Pancreas (tissue), 10 donors: ENCODE results near the gene PSME1. TPM values are rescaled to one million over a fixed set of nuclear protein-coding genes. Genes with fewer than 3 reads are reported as not detected.
A peak's percentile ranks its signal among the peaks of the same experiment; 100 is the strongest.

Source experiments
- ATAC-seq, 4 donors: fragments of 200-7000 bp; cut with Tn5 transposase; one replicate each; pipeline versions ENCODE4 v1.8.0 to v1.9.1; 2020; ENCODE audit warnings: mild to moderate bottlenecking in 4 of 4, moderate library complexity in 4 of 4
- DNase-seq, 6 donors: peaks; one replicate each; pipeline ENCODE4 v3.0.0-alpha.2; 2020
- FAIRE-seq: peaks from 2 replicates; lab custom pipeline; 2012; peaks lifted over from hg19 to GRCh38; lab: Jason Lieb, UNC
- H3K27ac ChIP-seq, 4 donors: fragments of 200-600 bp; sonication (generic); 1 replicate in 3 of 4; 2 replicates in 1 of 4; pipeline versions ENCODE4 v1.5.0 to v1.8.0; 2020
- H3K27me3 ChIP-seq, 4 donors: fragments of 200-600 bp; one replicate each; pipeline ENCODE4 v1.8.0; 2021
- H3K36me3 ChIP-seq, 3 donors: fragments of 200-600 bp; sonication (generic) in 1 of 3; one replicate each; pipeline versions ENCODE4 v1.5.0 to v1.8.0; 2020 to 2021
- H3K4me1 ChIP-seq, 3 donors: fragments of 200-600 bp; one replicate each; pipeline ENCODE4 v1.8.0; 2021
- H3K4me3 ChIP-seq, 4 donors: fragments of 200-600 bp; sonication (generic) in 2 of 4; one replicate each; pipeline versions ENCODE4 v1.5.0 to v1.8.0; 2020 to 2021
- H3K9me3 ChIP-seq, 4 donors: fragments of 200-600 bp; one replicate each; pipeline ENCODE4 v1.8.0; 2021
- CTCF ChIP-seq, 4 donors: fragments of 200-600 bp; sonication (generic) in 3 of 4; IDR thresholded peaks; one replicate each; pipeline versions ENCODE4 v1.5.0 to v1.8.0; 2021; ENCODE audit warnings: antibody characterized with exemption in 4 of 4
- WGBS, 2 donors: extraction: QIAGEN DNeasy Blood & Tissue Kit; methylation state at CpG; one replicate each; pipeline ENCODE4 v1.1.7; 2013; 5-methylcytosine and 5-hydroxymethylcytosine counted together
- intact Hi-C, 3 donors: fragments of 100-400 bp; cut with DNase I; formaldehyde crosslinking; loops; one replicate each; pipeline versions ENCODE4 v1.11.1 to v1.14.2; 2022
- polyA plus RNA-seq, 2 donors: library from polyadenylated mRNA; stranded (reverse); fragments of 200-250 nt; gene quantifications; one replicate each; pipeline ENCODE4 v1.2.3, GENCODE V29; 2013
- total RNA-seq, 6 donors: library from RNA; stranded (reverse); fragmentation: NEBNext Ultra II Directional in 4 of 6; extraction: Animal tissue kit (Norgen Biotek cat#: 25700) in 4 of 6; gene quantifications; one replicate each; pipeline versions ENCODE4 v1.2.1 to v1.2.4, GENCODE V29; 2021 to 2023
- donor health status: healthy with polysubstance abuse.
- donor health status: DM: no; HTN: no; CAD: no; lungs with moderate emphysema.
- donor health status: DM: no; HTN: no; CAD: no.
- donor health status: control.
- donor health status: control.
- donor health status: Bipolar disorder and iron deficiency.
- donor health status: DM: yes; HTN: yes; CAD: no.
- donor health status: DM: no; HTN: no; CAD: no.
- donor health status: DM: no; HTN: no; CAD: no.
- donor health status: DM: yes; HTN: yes; CAD: no.

The PSME1 gene
- total and polyA plus RNA-seq, 8 donors = 46.4 to 132 (median 84.6) TPM

- Histone ChIP-seq H3K36me3 (peaks cover 5 to 44% (median 24%) of the 10 kb centered on the region in 3 donors), H3K4me3 (no peak overlapping the region), H3K4me1 (peaks cover 0 to 19% (median 0%) of the 10 kb centered on the region in 3 donors), H3K27me3 (no peaks in the 10 kb centered on the region), H3K9me3 (no peaks in the 10 kb centered on the region), H3K27ac (no peak overlapping the region)
- DNase-seq = peak in 1 of 6 donors; percentile 42
- no peak for TF ChIP-seq CTCF (IDR thresholded peaks at IDR 0.05)
- whole genome bisulfite sequencing, 2 donors = 85 to 94% methylated on average over 12 to 14 of the region's 14 CpGs
- ATAC-seq = no peak
- intact Hi-C loops = no loop called here
- FAIRE-seq = no peak
Measured at GRCh38 chr14:24164518-24164991, 28.6 kb downstream of the PSME1 start.

- ATAC-seq (no peak), DNase-seq (peak in 1 of 6 donors; percentile 21), FAIRE-seq (no peak)
- WGBS, 2 donors = 87% methylated on average over 5 of the region's 5 CpGs
- Histone ChIP-seq H3K4me1 (peaks cover 0 to 14% (median 0%) of the 10 kb centered on the region in 3 donors), H3K27me3 (no peaks in the 10 kb centered on the region), H3K27ac (no peak overlapping the region), H3K4me3 (no peak overlapping the region), H3K9me3 (no peaks in the 10 kb centered on the region), H3K36me3 (peaks cover 5 to 45% (median 24%) of the 10 kb centered on the region in 3 donors)
- TF ChIP-seq CTCF (IDR thresholded peaks at IDR 0.05) = no peak
- intact Hi-C loops = no loop called here
Measured at GRCh38 chr14:24165785-24166184, 29.8 kb downstream of the PSME1 start.

GRCh38 chr14:24167469-24168114 lies 31.6 kb downstream of the PSME1 start:
- Histone ChIP-seq H3K4me1 (peaks cover 0 to 6% (median 0%) of the 10 kb centered on the region in 3 donors), H3K27me3 (no peaks in the 10 kb centered on the region), H3K4me3 (no peak overlapping the region), H3K36me3 (peaks cover 5 to 45% (median 24%) of the 10 kb centered on the region in 3 donors), H3K9me3 (no peaks in the 10 kb centered on the region), H3K27ac (no peak overlapping the region)
- FAIRE-seq (no peak), ATAC-seq (no peak), DNase-seq (no peak)
- TF ChIP-seq CTCF (IDR thresholded peaks at IDR 0.05) = no peak
- intact Hi-C loops = no loop called here
- 81 to 97% methylated on average over 3 of the region's 3 CpGs for WGBS, 2 donors

- 62 to 67% methylated on average over 63 of the region's 63 CpGs for WGBS, 2 donors
- DNase-seq (peak in 3 of 6 donors; percentile 43 to 82 (median 45)), FAIRE-seq (no peak), ATAC-seq (peak; percentile 28 to 87 (median 80))
- Histone ChIP-seq H3K27me3 (no peaks in the 10 kb centered on the region), H3K4me3 (peak within 1 kb of the TSS in 1 of 4 donors; percentile 20), H3K4me1 (no peaks in the 10 kb centered on the region), H3K27ac (no peak within 1 kb of the TSS), H3K9me3 (no peaks in the 10 kb centered on the region), H3K36me3 (peaks cover 0 to 12% (median 8%) of the 10 kb centered on the region in 3 donors)
- no peak for TF ChIP-seq CTCF (IDR thresholded peaks at IDR 0.05)
- intact Hi-C loops = no loop called here
Measured at GRCh38 chr14:24171422-24172260, 35.6 kb downstream of the PSME1 start, which contains the start of gene REC8. Gene REC8 (plus strand): TSS chr14:24172080. CDS start chr14:24172553, 473 bp downstream.
